ENCODE results near the gene BSN.

The BSN gene

DNA sequence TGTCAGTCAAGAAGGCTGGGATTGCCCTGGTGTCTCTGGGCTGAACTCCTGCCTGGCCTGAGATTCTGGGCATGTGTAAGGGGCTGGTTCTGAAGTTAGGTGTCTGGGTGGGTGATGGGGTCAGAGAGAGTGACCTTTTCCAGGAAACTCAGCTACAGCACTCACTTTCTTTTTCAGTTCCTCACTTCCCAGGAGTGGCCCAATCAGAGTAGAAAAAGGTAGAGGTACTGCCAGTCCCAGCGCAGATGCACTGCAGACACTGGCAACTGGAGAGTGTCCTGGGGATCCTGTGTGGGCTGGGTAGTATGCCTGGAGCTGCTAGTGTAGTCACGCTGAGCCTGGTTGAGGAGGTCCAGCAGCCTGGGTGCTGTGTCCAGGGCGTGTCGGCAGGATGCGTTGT, 73.4 kb downstream of the BSN start:
- DNase-seq (ENCODE audit: low read depth in 3 of 3), result no peak

DNA sequence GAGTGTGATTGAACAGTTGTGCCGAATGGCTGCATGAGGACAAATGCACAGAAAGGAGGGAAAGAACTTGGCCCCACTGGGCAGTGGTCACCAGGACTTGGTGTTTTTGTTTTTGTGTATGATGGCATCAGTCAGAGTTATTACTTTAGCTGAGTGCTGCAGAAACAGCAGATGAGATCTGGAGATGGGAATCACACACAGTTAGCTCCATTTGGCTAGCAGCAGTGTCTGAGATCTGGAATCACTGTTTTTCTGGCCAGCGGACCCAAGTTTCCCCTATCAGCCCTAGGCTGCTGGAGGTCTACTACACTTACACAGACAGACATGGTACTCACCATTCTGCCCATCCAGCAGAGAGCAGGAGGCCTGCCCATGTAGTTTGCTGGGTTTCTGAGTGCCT, 74.0 kb downstream of the BSN start:
- DNase-seq (ENCODE audit: low read depth in 3 of 3), result no peak

DNA sequence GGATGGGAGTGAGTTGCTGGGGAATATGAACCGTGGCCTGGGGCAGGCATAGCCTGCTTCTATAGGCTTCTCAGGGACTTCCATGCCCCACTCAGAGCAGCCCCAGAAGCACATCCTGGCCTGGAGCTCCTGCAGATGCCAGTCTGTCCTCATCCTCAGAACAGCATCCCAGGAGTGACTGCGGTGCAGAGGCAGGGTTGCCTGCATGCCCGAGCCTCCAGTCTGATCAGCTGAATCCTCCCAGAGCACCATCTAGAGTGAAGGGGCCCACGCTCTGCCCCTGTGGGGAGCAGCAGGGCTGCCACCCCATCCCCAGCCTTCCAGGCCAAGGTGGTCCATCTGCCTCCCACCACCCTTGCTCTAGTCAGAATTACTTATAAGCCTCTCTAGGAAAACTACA, 75.2 kb downstream of the BSN start:
- DNase-seq (ENCODE audit: low read depth in 3 of 3), result no peak

- DNase-seq (ENCODE audit: low read depth in 3 of 3), result no peak
These were observed 75.6 kb downstream of the BSN start for GRCh38 chr3:49629866-49630265.

DNA sequence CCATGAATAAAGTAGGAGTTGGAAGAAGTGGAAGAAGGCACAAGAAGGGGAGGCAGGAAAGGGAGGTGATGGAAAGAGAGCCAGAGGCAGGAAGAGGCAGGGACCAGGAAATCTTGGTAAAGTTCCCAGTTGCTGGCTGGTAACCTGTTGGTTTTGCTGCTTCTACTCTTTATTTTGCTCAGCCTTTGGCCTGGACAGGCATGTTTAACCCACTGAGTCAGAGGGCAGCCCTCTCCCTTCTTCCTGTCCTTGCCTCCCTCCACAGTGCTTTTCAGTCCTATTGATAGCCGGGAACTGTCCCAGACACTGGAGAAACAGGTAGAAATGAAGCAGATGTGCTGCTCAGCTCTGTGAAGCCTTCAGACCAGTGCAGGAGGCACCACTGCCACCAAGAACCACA, 76.5 kb downstream of the BSN start:
- no peak for DNase-seq (ENCODE audit: low read depth in 3 of 3)

DNA sequence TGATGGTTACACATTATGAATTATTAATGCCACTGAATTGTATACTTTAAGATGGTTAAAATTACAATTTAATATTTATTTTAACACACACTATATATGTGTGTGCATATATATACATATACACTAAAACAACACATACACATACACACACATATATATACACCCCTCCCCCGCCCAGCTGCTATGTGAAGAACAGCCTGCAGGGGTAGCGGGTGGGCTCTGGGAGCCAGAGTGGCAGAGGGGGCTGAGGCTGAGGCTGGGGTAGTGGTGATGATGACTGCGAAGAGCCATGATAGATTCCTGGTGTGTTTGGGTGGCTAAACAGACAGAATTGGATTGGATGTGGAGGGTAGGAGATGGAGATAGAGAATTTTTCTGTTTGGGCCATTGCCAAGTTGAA, 80.5 kb downstream of the BSN start:
- no peak for DNase-seq (ENCODE audit: low read depth in 3 of 3)

- no peak for DNase-seq (ENCODE audit: low read depth in 3 of 3)
These were observed 82.8 kb downstream of the BSN start for GRCh38 chr3:49636883-49637609.

- no peak for DNase-seq (ENCODE audit: low read depth in 3 of 3)
These were observed 84.2 kb downstream of the BSN start for GRCh38 chr3:49638445-49638844.

GRCh38 chr3:49639551-49639950, 85.3 kb downstream of the BSN start:
- no peak for DNase-seq (ENCODE audit: low read depth in 3 of 3)

DNA sequence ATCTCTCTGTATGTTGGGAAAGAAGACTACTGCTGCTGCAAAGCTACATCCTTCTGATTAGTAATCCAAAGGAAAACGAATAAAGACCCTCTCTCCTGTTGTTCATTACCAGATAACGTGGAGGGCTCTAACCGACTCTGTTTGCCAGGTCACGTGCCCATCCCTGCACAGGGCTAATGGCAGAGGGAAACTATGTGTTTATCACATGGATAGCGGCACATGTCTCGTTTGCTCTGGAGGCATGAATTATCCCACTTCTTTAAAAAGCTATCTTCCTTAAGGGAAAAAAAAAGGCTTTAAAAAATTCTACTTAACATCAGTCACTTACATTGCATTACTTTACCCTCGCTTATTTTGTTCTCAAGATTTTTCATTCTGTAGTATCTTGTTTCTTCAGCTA, 87.0 kb downstream of the BSN start:
- DNase-seq (ENCODE audit: low read depth in 3 of 3), result no peak

- no peak for DNase-seq (ENCODE audit: low read depth in 3 of 3)
These were observed 87.8 kb downstream of the BSN start for GRCh38 chr3:49641921-49642707.

DNA sequence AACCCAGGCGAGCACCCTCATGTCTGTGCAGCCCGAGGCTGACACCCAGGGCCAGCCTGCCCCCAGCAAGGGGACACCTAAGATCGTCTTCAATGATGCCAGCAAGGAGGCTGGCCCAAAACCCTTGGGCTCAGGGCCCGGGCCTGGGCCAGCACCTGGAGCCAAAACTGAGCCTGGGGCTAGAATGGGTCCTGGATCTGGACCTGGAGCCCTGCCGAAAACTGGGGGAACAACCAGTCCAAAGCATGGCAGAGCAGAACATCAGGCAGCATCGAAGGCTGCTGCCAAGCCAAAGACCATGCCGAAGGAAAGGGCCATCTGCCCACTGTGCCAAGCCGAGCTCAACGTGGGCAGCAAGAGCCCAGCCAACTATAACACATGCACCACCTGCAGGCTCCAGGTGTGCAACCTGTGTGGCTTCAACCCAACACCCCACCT, 88.5 kb downstream of the BSN start:
- DNase-seq (ENCODE audit: low read depth in 3 of 3), result no peak

GRCh38 chr3:49644684-49645083, 90.4 kb downstream of the BSN start:
- no peak for DNase-seq (ENCODE audit: low read depth in 3 of 3)

DNA sequence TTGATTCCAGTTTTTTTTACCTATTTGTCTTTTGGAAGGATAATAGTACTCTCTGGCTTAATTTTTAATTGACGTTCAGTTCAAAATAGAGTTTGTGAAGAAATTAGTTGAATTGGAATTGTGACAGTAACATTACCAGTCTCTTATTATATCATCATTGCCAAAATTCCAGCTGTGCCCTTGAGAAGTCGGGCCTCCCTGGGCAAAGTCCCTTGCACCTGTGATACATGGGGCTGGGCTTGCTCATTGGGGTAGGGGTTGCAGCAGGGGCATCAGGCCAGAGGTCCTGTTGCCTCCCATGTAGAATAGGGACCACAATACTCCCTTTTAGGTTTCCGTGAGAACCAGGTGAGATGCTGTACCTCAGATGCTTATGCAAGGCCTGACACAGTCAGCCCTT, 92.0 kb downstream of the BSN start:
- no peak for DNase-seq (ENCODE audit: low read depth in 3 of 3)

- DNase-seq (ENCODE audit: low read depth in 3 of 3), result no peak
These were observed 93.5 kb downstream of the BSN start for GRCh38 chr3:49647741-49648140.

DNA sequence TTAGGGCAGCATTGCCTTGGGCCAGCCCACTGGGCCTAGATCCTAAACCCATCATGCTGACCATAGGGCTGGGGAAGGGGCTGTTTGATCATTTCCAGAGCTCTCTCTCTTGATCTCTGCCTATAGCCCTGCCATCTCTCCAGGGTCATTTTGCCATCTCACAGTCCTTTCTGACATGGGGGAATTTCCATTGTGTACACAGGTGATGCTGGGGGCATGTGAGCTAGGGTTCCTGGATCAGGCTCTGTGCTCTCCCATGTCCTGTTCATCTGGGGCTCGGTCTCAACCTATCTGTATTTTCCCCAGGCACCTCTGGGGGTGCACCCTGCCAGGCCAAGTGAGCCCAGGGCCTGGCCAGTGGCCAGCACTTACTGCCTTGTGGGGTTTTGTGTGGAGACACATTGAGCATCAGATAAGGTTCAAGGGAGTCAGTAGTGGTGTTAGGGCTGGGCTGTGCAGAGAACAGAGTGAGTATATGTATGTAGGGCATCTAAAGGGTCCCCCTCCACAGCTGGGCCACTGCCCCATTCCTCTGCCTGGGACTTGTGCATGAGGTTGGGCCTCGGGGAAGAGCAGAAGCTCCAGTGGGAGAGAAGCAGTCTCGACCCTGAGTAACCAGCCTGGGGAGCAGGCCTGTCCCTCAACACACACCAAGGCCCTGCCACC, 94.2 kb downstream of the BSN start:
- no peak for DNase-seq (ENCODE audit: low read depth in 3 of 3)

GRCh38 chr3:49649576-49649975, 95.3 kb downstream of the BSN start:
- no peak for DNase-seq (ENCODE audit: low read depth in 3 of 3)

DNA sequence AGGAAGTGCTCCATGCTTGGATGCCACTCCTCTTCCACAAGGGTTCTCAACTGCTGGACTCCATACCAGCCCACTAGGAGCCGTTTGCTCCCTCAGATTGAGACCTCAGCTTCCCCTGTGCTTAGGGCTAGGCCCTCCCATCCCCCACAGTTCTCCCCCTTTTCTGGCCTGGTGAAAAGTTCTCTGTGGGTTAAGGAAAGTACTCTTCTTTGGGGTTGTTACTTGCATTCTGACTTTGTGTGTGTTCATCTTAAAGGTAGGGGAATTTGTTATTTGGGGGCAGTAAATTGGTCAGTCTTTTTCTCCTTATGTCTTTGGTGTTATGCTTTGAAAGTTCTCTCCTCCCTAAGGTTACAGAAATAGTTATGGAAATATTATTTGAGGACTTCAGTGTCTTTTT, 95.9 kb downstream of the BSN start:
- DNase-seq (ENCODE audit: low read depth in 3 of 3), result no peak

GRCh38 chr3:49650637-49651036, 96.4 kb downstream of the BSN start:
- no peak for DNase-seq (ENCODE audit: low read depth in 3 of 3)

GRCh38 chr3:49652218-49652902, 98.1 kb downstream of the BSN start:
- DNase-seq (ENCODE audit: low read depth in 3 of 3), result no peak

DNA sequence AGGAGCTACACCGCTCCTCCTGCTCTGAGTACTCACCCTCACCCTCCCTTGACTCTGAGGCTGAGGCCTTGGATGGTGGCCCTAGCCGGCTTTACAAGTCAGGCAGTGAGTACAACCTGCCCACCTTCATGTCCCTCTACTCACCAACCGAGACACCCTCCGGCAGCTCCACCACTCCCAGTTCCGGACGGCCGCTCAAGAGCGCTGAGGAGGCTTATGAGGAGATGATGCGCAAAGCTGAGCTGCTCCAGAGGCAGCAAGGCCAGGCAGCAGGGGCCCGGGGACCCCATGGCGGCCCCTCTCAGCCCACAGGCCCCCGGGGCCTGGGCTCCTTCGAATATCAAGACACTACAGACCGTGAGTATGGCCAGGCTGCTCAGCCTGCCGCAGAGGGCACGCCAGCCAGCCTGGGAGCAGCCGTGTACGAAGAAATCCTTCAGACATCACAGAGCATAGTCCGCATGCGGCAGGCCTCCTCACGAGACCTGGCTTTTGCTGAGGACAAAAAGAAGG, 98.7 kb downstream of the BSN start:
- DNase-seq (ENCODE audit: low read depth in 3 of 3), result no peak

DNA sequence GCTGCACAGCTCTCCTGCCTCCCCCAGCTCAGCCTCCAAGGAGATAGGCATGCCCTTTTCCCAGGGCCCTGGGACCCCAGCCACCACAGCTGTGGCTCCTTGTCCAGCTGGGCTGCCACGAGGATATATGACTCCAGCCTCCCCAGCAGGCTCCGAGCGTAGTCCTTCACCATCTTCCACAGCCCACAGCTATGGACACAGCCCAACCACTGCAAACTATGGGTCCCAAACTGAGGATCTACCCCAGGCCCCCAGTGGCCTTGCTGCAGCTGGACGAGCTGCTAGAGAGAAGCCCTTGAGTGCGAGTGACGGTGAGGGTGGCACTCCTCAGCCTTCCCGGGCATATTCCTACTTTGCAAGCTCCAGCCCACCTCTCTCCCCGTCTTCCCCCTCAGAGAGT, 99.3 kb downstream of the BSN start:
- DNase-seq (ENCODE audit: low read depth in 3 of 3), result no peak
